HG03439 (cell line): ENCODE results near the gene CAMSAP2.
"Not testable (repeated sequence)": the region's sequence is repeated elsewhere in the genome, so short reads cannot be mapped to it uniquely, and the experiment has no call there.

ENCODE experiments used
- ATAC-seq: cut with Tn5 transposase; IDR thresholded peaks from one replicate; pipeline ENCODE4 v1.9.1; 2021; ENCODE audit warnings: mild to moderate bottlenecking, moderate library complexity; ENCODE audit not compliant: unreplicated experiment

Gene CAMSAP2

GRCh38 chr1:200737647-200738291, 924 bp upstream of the CAMSAP2 start:
- no peak for ATAC-seq

DNA sequence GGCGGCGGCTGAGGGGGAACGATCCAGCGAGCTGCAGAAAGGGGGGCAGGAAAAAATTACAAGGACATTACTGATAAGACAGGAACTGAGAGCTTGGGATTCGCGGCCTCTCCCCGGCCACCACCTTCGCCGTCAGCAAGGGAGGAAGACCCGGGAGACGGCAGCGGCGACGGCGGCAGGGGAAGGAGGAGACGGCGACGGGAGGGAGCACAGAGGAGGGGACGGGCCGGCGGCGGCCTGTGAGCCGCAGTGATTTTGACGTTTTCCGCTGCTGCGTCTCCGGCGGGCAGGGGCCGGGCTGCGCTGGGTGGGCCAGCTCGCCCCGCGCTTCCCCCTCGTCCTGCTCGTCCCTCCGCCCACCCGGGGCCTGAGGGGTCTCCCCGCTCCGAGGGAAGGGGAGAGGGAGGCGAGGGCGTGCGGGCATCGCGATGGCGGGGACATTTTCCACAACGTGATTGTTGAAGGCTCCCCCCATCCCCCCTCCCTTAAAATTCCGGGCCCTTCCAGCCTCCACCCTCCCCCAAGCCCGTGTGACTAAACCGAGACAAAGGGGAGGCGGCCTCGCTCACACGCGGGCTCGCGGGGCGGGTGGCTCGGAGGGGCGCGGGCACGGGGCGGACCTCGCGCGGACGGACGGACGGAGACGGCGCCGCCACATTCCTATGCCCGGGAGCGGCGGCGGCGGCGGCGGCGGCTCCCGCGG, 407 bp downstream of the CAMSAP2 start:
- ATAC-seq: peak; percentile 68

DNA sequence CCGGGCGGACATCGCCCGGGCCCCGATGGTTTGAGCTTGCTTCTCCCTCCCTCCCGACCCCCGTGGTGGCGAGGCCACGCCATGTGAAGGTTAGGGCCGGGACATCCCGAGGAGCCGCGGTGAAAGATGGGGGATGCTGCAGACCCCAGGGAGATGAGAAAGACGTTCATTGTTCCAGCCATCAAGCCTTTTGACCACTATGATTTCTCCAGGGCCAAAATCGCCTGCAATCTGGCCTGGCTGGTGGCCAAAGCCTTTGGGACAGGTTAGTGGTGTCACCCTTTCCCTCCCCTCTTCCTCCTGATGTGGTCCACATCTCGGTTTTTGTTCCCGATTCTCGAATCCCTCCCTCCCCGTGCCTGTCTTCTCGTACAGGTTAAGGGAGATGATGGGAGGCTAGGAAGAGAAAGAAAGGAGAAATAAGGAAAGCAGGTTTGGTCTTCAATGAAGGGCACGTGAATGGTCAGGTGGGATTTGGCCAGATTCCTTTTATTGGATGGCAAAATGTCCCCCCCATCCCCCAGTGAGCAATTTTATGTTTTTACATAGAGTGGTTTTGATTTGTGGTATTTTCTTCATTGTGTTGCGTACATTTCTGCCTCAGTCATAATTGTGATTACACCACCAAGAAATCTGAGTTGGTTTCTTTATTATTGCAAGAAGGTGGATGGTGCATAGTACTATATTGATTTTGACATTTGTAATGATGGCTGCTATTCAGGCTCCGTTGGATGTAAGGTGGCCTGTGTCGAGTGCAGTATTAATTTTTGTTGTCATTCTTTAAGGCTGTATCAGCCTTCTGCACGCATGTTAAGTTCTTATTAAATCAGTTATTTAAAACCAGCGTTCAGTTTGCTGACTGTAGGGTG, 1.2 kb downstream of the CAMSAP2 start:
- no peak for ATAC-seq

DNA sequence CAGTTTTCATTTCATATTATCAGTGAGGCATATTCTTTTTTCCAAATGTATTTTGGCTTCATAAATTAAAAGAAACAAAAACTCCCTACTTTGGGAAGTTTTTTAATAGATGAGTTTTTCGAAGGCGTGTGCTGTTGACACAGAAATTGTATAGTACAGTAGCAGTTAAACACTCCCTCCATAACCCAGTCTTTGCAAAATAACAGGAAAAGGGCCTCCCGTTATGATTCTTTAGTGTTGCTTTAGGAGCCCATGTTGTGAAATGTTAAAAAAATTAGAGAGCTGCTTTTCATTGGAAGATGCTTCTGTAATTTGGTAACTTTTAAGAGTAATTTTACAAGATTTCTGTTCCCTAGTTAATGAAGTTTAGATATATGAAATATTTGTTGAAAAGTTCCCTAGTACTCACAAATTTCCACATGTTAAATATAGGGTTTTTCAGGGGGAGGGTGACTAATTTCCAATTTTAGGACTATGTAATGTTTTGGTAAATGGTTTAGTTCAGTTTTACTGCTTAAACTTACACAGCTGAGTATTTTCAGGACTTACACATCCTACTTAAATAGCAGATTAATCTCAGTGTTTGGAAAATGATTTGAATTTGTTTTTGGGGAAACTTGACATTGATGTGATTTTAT, 2.0 kb downstream of the CAMSAP2 start:
- no peak for ATAC-seq

DNA sequence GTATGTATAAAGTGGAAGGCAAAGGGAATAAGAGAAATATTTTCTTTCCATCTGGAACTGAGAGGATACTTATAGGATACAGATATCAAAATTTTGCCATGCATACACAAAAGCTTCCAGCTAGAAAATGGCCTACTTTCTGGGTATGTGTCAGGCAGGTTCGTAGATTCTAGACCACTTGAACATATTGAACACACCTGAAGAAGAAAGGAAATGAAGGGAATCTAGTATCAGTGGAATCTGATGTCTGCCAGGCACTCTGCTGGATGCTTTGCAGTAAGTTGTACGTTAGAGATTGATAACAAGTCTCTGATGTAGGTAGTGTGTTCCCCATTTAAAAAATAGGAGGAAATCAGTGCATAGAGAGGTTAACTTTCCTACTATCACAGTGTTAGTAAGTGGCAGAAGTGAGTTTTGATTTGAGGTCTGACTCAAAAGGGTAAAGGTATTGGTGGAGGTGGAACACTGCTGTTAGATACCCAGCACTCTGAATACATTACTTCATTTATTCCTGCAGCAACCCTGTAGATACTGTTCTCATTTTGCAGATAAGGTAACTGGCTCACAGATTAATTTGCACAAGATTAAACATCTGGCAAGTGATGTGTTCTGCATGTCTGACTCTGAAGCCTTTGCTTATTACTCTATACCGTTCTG, 3.0 kb downstream of the CAMSAP2 start:
- ATAC-seq: no peak

DNA sequence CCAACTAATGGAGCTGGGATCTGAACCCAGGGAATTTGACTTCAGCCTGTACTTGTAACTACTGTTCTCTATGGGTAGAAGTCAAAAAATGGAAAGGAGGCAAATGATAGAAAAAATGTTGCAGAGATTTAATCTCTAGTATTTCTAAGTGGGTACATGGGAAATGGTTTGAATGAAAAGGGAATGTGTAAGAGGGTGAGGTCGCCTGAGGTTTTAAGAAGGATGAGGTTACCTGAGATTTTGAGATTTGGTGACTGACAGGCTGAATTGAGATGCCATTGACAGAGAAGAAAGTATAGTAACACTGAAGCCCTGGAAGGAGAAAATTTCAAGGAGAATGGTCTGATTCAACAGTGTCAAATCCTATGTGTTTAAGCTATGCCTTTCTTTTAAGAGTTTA, 5.5 kb downstream of the CAMSAP2 start:
- ATAC-seq: no peak

- ATAC-seq: no peak
Observed at GRCh38 chr1:200749090-200749489, 10.4 kb downstream of the CAMSAP2 start.

DNA sequence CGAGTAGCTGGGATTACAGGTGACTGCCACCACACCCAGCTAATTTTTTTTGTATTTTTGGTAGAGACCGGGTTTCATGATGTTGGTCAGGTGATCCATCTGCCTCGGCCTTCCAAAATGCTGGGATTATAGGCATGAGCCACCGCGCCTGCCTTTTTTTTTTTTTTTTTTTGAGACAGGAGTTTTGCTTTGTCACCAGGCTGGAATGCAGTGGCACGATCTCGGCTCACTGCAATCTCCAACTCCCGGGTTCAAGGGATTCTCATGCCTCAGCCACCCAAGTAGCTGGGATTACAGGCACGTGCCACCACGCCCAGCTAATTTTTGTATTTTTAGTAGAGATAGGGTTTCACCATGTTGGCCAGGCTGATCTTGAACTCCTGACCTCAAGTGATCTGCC, 12.1 kb downstream of the CAMSAP2 start:
- ATAC-seq: not testable (repeated sequence)

GRCh38 chr1:200751717-200752116, 13.0 kb downstream of the CAMSAP2 start:
- no peak for ATAC-seq

DNA sequence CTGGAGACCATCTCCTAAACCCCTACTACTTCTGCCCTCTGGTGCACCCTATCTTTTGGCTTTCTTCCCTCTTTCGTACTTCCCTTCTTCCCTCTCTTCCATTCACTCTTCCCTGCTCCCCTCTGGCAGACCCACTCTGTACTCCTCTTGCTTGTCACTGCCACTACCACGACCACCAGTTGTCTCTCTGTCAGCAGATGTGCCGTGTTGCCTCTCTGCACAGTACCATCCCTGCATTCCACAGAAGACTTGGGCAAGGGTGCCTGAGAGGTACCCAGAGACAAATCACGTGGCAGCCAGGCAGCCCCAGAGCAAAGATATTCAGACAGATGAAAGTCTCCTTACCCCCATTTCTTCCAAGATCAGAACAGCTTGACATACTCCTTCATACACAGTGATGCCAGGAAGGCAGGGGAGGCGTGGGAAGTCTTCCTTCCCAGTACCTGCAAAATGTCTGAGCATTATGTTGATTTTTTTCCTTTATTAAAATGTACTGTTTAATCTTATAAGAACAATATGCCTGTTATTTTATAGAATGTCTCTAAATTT, 15.0 kb downstream of the CAMSAP2 start:
- ATAC-seq: no peak

- ATAC-seq: no peak
Observed at GRCh38 chr1:200755456-200755855, 16.8 kb downstream of the CAMSAP2 start.

- ATAC-seq: no peak
Observed at GRCh38 chr1:200762089-200762488, 23.4 kb downstream of the CAMSAP2 start.

- no peak for ATAC-seq
Observed at GRCh38 chr1:200767321-200767720, 28.6 kb downstream of the CAMSAP2 start.

GRCh38 chr1:200771625-200772555, 33.2 kb downstream of the CAMSAP2 start:
- no peak for ATAC-seq

DNA sequence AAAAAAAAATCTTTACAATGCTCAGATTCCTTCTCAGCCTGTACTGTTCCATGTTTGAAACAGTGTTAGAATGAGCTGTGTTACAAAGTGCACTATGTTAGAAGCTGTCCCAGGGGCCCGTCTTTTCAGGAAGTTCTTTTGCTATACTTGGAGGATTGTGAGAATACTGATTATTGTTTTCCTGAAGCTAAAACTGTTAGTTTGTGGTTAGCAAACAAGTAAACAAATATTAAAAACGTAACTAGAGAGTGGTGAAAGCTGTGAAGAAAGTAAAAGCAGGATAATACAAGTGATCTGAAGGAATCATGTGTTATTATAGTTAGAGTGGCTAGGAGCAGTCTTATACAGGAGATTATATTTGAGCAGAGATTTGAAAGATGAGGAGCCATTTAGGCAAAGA, 35.6 kb downstream of the CAMSAP2 start:
- no peak for ATAC-seq

DNA sequence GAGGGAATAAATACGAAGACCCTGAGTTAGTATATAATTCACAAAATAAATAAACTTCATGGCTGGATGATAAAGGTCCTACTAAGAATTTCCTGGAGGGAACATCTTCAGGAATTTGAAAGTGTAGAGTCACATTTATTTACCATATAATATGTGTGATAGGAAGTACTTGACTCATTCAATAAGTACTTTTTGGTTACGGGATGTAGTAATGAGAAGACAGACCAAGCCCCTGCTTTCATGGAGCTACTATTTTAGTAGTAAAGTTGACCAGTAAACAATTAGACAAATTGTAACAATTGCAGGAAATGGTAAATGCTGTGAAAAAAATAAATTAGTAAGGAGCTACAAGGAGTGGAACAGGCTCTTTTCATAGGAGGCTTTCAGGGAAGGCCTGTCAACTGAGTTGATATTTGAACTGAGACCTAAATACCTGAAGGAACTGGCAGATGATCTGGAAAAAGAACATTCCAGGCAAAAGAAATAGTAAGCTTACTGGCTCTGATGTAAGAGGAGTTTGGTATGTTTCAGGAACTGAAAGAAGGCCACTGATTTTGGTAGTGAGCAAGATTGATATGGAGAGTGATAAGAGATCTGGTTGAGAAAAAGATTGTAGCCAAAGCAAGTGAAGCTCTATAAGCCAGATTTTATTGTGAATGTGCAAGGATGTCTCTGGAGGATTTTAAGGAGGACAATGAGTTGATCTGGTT, 36.2 kb downstream of the CAMSAP2 start:
- no peak for ATAC-seq

DNA sequence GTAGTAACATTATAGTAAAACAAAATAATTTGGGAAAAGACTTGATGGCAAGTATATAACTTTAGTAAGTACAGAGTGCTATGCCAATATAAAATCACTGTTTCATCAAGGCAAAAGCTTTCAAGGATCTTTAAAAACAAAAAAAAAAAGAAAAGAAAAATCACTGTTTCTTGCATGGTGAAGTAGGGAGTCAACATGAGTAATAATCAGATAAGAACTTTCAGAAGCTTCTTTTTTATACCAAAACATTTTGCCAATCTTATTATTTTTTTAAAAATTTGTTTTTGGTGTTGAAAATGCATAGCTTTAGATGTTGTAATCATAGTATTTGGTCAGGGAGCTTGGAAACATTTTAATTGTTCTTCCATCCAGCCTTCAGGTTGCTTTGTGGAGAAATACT, 37.2 kb downstream of the CAMSAP2 start:
- ATAC-seq: no peak

DNA sequence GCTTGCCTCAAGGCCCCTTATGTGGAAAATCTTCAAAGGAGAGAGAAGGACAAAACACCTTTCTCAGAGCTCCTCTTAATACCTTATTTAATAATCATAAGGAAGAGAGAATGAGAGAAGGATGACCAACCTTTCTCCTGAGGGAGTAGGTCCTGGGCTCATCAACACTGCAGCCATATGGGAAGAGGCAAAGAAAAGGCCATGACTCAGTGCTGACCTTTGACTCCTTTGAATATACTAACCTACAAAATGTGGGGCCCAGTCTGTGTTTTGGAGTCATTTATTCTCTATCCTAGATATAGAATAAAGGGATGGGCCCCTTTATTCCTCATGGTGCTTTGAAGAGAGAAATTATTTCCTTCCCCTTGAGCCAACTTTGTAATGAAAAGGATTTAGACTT, 38.3 kb downstream of the CAMSAP2 start:
- no peak for ATAC-seq

DNA sequence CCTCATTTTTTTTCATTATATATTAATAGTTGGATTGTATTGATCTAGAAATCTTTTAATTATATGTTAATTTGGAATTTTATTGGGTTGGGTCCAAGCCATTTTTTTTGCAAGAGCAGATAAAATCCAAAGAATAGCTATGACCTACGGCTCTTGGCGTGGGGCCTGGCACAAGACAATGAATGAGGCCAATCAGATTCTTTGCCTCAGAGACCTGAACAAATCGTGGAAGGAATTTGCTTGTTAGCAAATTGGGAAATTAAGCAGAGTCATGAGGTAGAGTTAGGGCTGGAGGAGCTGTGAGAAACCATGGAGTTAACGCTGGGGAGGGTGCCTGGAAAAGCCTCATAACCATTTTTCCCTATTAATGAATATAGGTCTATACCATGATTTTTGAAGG, 40.1 kb downstream of the CAMSAP2 start:
- ATAC-seq: no peak
